Measurements from ENCODE around the gene NADK2.

- TF ChIP-seq CTCF (IDR thresholded peaks at IDR 0.05; ENCODE audit: extremely low read depth in 1 of 2, insufficient read depth in 1 of 2, low read depth in 1 of 2, low read length in 2 of 2), result no peak
- TF ChIP-seq EZH2 (IDR thresholded peaks at IDR 0.05; ENCODE audit: borderline replicate concordance, low read depth, low read length, severe bottlenecking), result no peak
- TF ChIP-seq POLR2AphosphoS5 (IDR thresholded peaks at IDR 0.05; ENCODE audit: insufficient read depth, low read depth, low read length), result no peak
- TF ChIP-seq POLR2A (IDR thresholded peaks at IDR 0.05; ENCODE audit: low read depth, low read length), result no peak
These were observed 2.4 kb upstream of the NADK2 start for GRCh38 chr5:36244076-36244475.

Measured in endothelial cell of umbilical vein (primary cell).